ENCODE measurements around the gene SMAD7.

SMAD7 gene

GRCh38 chr18:48986851-48987761, 36.3 kb upstream of the SMAD7 start:
- DNase-seq (ENCODE audit: low read depth), result no peak

- no peak for DNase-seq (ENCODE audit: low read depth)
Measured at GRCh38 chr18:48985161-48985560, 34.4 kb upstream of the SMAD7 start.

- no peak for DNase-seq (ENCODE audit: low read depth)
Measured at GRCh38 chr18:48983793-48984437, 33.1 kb upstream of the SMAD7 start.

- DNase-seq (ENCODE audit: low read depth), result no peak
Measured at GRCh38 chr18:48982266-48982665, 31.5 kb upstream of the SMAD7 start.

- no peak for DNase-seq (ENCODE audit: low read depth)
Measured at GRCh38 chr18:48979944-48980890, 29.5 kb upstream of the SMAD7 start.

GRCh38 chr18:48977914-48978313, 27.1 kb upstream of the SMAD7 start:
- no peak for DNase-seq (ENCODE audit: low read depth)

- no peak for DNase-seq (ENCODE audit: low read depth)
Measured at GRCh38 chr18:48975817-48976649, 25.3 kb upstream of the SMAD7 start.

- DNase-seq (ENCODE audit: low read depth), result no peak
Measured at GRCh38 chr18:48975120-48975816, 24.5 kb upstream of the SMAD7 start.

- no peak for DNase-seq (ENCODE audit: low read depth)
Measured at GRCh38 chr18:48974304-48975119, 23.7 kb upstream of the SMAD7 start.

GRCh38 chr18:48973731-48974130, 23.0 kb upstream of the SMAD7 start:
- DNase-seq (ENCODE audit: low read depth), result no peak

- no peak for DNase-seq (ENCODE audit: low read depth)
Measured at GRCh38 chr18:48968412-48969215, 17.8 kb upstream of the SMAD7 start.

- DNase-seq (ENCODE audit: low read depth), result no peak
Measured at GRCh38 chr18:48967545-48967944, 16.8 kb upstream of the SMAD7 start.

- DNase-seq (ENCODE audit: low read depth), result no peak
Measured at GRCh38 chr18:48966523-48966922, 15.8 kb upstream of the SMAD7 start.

- DNase-seq (ENCODE audit: low read depth), result no peak
Measured at GRCh38 chr18:48963586-48964470, 13.1 kb upstream of the SMAD7 start.

GRCh38 chr18:48962994-48963561, 12.3 kb upstream of the SMAD7 start:
- no peak for DNase-seq (ENCODE audit: low read depth)

- DNase-seq (ENCODE audit: low read depth), result no peak
Measured at GRCh38 chr18:48962252-48962993, 11.7 kb upstream of the SMAD7 start.

- DNase-seq (ENCODE audit: low read depth), result no peak
Measured at GRCh38 chr18:48961547-48961946, 10.8 kb upstream of the SMAD7 start.
